GM19193 (cell line): Measurements from ENCODE around the gene TNP2.

Experiments used
- POLR2A ChIP-seq: IDR thresholded peaks from 4 replicates; pipeline ENCODE4 v1.6.1; 2011; ENCODE audit not compliant: insufficient read depth, insufficient read length; ENCODE audit errors: extremely low read depth

Gene TNP2

GRCh38 chr16:11268921-11269375 is at the start of gene TNP2:
Gene TNP2, minus strand, starts transcription at chr16:11269325. Its CDS starts 63 bp downstream, at chr16:11269262.
- TF ChIP-seq POLR2A, result no peak

GRCh38 chr16:11318817-11319216 is 49.7 kb upstream of the TNP2 start:
- no peak for TF ChIP-seq POLR2A

- TF ChIP-seq POLR2A, result no peak
Observed at GRCh38 chr16:11316331-11317015, 47.3 kb upstream of the TNP2 start.

- TF ChIP-seq POLR2A, result no peak
Observed at GRCh38 chr16:11315510-11315909, 46.4 kb upstream of the TNP2 start.

GRCh38 chr16:11314309-11314894 is 45.3 kb upstream of the TNP2 start:
- TF ChIP-seq POLR2A, result no peak

- TF ChIP-seq POLR2A, result no peak
Observed at GRCh38 chr16:11313493-11314308, 44.6 kb upstream of the TNP2 start.

GRCh38 chr16:11312718-11313492 is 43.8 kb upstream of the TNP2 start:
- TF ChIP-seq POLR2A, result no peak

GRCh38 chr16:11310997-11311561 is 42.0 kb upstream of the TNP2 start:
- no peak for TF ChIP-seq POLR2A

- no peak for TF ChIP-seq POLR2A
Observed at GRCh38 chr16:11310634-11310977, 41.5 kb upstream of the TNP2 start.

GRCh38 chr16:11309895-11310633 is 40.9 kb upstream of the TNP2 start:
- TF ChIP-seq POLR2A, result no peak

GRCh38 chr16:11308493-11309283 is 39.6 kb upstream of the TNP2 start:
- TF ChIP-seq POLR2A, result no peak

GRCh38 chr16:11307639-11308492 is 38.7 kb upstream of the TNP2 start:
- TF ChIP-seq POLR2A, result no peak
